HepG2 (cell line): ENCODE results near the gene MYBPC2. TPM values are rescaled to one million over a fixed set of nuclear protein-coding genes. Genes with fewer than 3 reads are reported as not detected.
A peak's percentile ranks its signal among the peaks of the same experiment; 100 is the strongest.

Experiments used
- ATAD3A ChIP-seq: sonication (generic); formaldehyde crosslinking; IDR thresholded peaks from 2 replicates; pipeline ENCODE4 v1.4.0; 2020; ENCODE audit warnings: missing genetic modification reagents
- BRF2 ChIP-seq: sonication (generic); formaldehyde crosslinking; IDR thresholded peaks from 2 replicates; pipeline ENCODE4 v1.8.1; 2022; ENCODE audit warnings: mild to moderate bottlenecking, missing genetic modification reagents
- CHD4 ChIP-seq: fragments of 200-600 bp; sonication (generic); IDR thresholded peaks from 2 replicates; pipeline ENCODE4 v1.7.0; 2017; ENCODE audit warnings: mild to moderate bottlenecking, low read length, borderline replicate concordance
- GABPB1 ChIP-seq: IDR thresholded peaks from 2 replicates; pipeline ENCODE4 v1.6.1; 2016; ENCODE audit warnings: mild to moderate bottlenecking, missing genetic modification reagents, moderate library complexity, missing compliant biosample characterization
- RAD51 ChIP-seq: fragments of 450-650 bp; IDR thresholded peaks from 2 replicates; pipeline ENCODE4 v1.6.1; 2016; ENCODE audit warnings: borderline replicate concordance
- SETDB1 ChIP-seq: sonication (generic); formaldehyde crosslinking; IDR thresholded peaks from 2 replicates; pipeline ENCODE4 v1.5.1; 2020; ENCODE audit warnings: missing genetic modification reagents, mild to moderate bottlenecking, borderline replicate concordance
- SRSF1 ChIP-seq: fragments of 200-400 bp; formaldehyde crosslinking; optimal IDR thresholded peaks from 2 replicates; pipeline ENCODE3; 2017; ENCODE audit warnings: mild to moderate bottlenecking, low read depth, low read length, moderate library complexity
- STAT6 ChIP-seq: sonication (generic); formaldehyde crosslinking; IDR thresholded peaks from 2 replicates; pipeline ENCODE4 v1.4.0; 2020; ENCODE audit warnings: missing genetic modification reagents, mild to moderate bottlenecking, borderline replicate concordance
- ZBTB25 ChIP-seq: IDR thresholded peaks from 2 replicates; pipeline ENCODE4 v1.6.1; 2018; ENCODE audit warnings: missing genetic modification reagents
- ZGPAT ChIP-seq: IDR thresholded peaks from 2 replicates; pipeline ENCODE4 v1.6.1; 2016; ENCODE audit warnings: mild to moderate bottlenecking
- ZIK1 ChIP-seq: sonication (generic); formaldehyde crosslinking; IDR thresholded peaks from 2 replicates; pipeline ENCODE4 v1.5.0; 2020; ENCODE audit warnings: mild to moderate bottlenecking, low read depth, missing genetic modification reagents, borderline replicate concordance
- ZNF33A ChIP-seq: sonication (generic); formaldehyde crosslinking; IDR thresholded peaks from 2 replicates; pipeline ENCODE4 v1.5.1; 2020; ENCODE audit warnings: missing genetic modification reagents, mild to moderate bottlenecking, moderate library complexity, borderline replicate concordance
- polyA plus RNA-seq, 8 experiments: library from polyadenylated mRNA; depleted of rRNA in 3 of 8; stranded (reverse) in 7 of 8; unstranded in 1 of 8; fragments of >200 nt; fragmentation: Illumina TruSeq in 4 of 8; extraction: Trizol in 4 of 8; gene quantifications; 2 replicates each; pipeline versions ENCODE4 v1.2.1 to v1.2.3, GENCODE V29; 2011 to 2016; ENCODE audit warnings: low read depth in 4 of 8, missing spikeins in 1 of 8, mixed read lengths in 1 of 8; ENCODE audit not compliant: insufficient read depth in 1 of 8
- total RNA-seq, 5 experiments: library from RNA; depleted of rRNA; stranded (reverse); fragments of >200 nt; fragmentation: Illumina TruSeq; extraction: Trizol; gene quantifications; 2 replicates each; pipeline ENCODE4 v1.2.3, GENCODE V29; 2016; ENCODE audit warnings: low read depth in 1 of 5
- TF ChIP-seq, protein P1 (sequence below): sonication (generic); IDR thresholded peaks from 2 replicates; pipeline ENCODE4 v1.6.1; 2016; ENCODE audit warnings: low read depth, borderline replicate concordance
- TF ChIP-seq, protein P2 (sequence below): sonication (generic); formaldehyde crosslinking; IDR thresholded peaks from 2 replicates; pipeline ENCODE4 v1.5.0; 2020; ENCODE audit warnings: mild to moderate bottlenecking, missing genetic modification reagents, moderate library complexity
- TF ChIP-seq, protein P3 (sequence below): sonication (generic); formaldehyde crosslinking; IDR thresholded peaks from 2 replicates; pipeline ENCODE4 v1.8.1; 2022; ENCODE audit warnings: low read depth, mild to moderate bottlenecking, missing genetic modification reagents

MYBPC2 gene
- total and polyA plus RNA-seq, 2 of the 13 experiments (the other 11 are each of a cell fraction or from before 2014, with no cell fraction given): not detected

DNA sequence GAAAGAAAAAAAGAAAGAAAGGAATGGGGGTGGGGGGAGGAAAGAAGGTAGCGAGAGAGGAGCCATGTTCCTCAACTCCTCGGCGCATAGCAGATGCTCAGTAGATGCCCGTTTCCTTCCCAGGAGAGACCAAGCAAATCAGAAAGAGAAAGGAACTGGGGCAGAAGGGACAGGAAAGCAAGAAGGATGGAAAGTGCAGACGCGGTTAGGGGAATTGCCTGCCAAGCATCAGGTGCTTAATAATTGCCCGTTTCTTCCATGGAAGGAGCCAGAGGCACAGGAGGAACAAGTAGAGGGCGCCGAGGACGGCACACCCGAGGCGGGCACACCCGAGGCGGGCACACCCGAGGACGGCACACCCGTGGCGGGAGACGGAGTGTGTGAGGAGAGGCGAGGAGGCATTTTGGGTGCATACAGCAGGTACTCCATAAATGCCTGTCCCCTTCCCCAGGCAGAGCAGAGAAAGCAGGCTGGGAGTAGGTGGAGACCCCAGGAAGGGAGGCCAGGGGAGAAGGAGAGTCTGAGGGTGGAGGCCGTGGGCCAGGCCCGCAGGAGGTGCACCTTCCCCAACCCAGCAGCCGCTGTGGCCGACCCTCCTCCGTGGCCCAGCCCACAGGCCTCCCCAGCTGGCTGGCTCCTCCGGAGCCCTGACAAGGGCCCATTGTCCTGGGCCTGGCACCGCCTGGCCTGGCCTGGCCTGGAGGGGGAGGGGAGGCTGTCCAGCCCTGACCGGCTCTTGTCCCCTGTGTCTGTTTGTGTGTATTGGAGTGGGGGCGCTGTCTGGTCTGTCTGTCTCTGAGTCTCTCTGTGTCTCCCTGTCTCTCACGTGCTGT lies 63.7 kb downstream of the MYBPC2 start (continued):
- TF ChIP-seq SETDB1 (CRISPR knock-in tag) (no peak), SRSF1 (no peak), ZBTB25 (CRISPR knock-in tag) (no peak), CHD4 (0 out of 2 replicates have a peak, but pooled peaks have one; percentile 6), GABPB1 (CRISPR knock-in tag) (peak; percentile 24; the same call in 1 of the 2 replicates), STAT6 (CRISPR knock-in tag) (no peak), BRF2 (CRISPR knock-in tag) (no peak), ZGPAT (CRISPR knock-in tag) (no peak), ATAD3A (no peak), RAD51 (no peak), ZNF33A (CRISPR knock-in tag) (no peak), ZIK1 (CRISPR knock-in tag) (no peak)
- TF ChIP-seq, protein P1, sequence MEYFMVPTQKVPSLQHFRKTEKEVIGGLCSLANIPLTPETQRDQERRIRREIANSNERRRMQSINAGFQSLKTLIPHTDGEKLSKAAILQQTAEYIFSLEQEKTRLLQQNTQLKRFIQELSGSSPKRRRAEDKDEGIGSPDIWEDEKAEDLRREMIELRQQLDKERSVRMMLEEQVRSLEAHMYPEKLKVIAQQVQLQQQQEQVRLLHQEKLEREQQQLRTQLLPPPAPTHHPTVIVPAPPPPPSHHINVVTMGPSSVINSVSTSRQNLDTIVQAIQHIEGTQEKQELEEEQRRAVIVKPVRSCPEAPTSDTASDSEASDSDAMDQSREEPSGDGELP: peak; percentile 79; the same call in 1 of the 2 replicates
- TF ChIP-seq, protein P2, sequence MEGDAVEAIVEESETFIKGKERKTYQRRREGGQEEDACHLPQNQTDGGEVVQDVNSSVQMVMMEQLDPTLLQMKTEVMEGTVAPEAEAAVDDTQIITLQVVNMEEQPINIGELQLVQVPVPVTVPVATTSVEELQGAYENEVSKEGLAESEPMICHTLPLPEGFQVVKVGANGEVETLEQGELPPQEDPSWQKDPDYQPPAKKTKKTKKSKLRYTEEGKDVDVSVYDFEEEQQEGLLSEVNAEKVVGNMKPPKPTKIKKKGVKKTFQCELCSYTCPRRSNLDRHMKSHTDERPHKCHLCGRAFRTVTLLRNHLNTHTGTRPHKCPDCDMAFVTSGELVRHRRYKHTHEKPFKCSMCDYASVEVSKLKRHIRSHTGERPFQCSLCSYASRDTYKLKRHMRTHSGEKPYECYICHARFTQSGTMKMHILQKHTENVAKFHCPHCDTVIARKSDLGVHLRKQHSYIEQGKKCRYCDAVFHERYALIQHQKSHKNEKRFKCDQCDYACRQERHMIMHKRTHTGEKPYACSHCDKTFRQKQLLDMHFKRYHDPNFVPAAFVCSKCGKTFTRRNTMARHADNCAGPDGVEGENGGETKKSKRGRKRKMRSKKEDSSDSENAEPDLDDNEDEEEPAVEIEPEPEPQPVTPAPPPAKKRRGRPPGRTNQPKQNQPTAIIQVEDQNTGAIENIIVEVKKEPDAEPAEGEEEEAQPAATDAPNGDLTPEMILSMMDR: peak; percentile 56
- TF ChIP-seq, protein P3, sequence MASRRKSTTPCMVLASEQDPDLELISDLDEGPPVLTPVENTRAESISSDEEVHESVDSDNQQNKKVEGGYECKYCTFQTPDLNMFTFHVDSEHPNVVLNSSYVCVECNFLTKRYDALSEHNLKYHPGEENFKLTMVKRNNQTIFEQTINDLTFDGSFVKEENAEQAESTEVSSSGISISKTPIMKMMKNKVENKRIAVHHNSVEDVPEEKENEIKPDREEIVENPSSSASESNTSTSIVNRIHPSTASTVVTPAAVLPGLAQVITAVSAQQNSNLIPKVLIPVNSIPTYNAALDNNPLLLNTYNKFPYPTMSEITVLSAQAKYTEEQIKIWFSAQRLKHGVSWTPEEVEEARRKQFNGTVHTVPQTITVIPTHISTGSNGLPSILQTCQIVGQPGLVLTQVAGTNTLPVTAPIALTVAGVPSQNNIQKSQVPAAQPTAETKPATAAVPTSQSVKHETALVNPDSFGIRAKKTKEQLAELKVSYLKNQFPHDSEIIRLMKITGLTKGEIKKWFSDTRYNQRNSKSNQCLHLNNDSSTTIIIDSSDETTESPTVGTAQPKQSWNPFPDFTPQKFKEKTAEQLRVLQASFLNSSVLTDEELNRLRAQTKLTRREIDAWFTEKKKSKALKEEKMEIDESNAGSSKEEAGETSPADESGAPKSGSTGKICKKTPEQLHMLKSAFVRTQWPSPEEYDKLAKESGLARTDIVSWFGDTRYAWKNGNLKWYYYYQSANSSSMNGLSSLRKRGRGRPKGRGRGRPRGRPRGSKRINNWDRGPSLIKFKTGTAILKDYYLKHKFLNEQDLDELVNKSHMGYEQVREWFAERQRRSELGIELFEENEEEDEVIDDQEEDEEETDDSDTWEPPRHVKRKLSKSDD (CRISPR knock-in tag): no peak
